Nephron progenitor cell (in vitro differentiated cells): ENCODE measurements around the gene IGFL3.

ENCODE experiments used
- DNase-seq: peaks from one replicate; pipeline ENCODE4 v3.0.0; 2021
- H3K27ac Mint-ChIP-seq: 2 replicates; pipeline ENCODE4 v1.8.0; 2021; ENCODE audit warnings: mild to moderate bottlenecking, moderate library complexity, mixed read lengths
- H3K27me3 Mint-ChIP-seq: 2 replicates; pipeline ENCODE4 v1.8.0; 2021; ENCODE audit warnings: mild to moderate bottlenecking, low read depth, mixed read lengths; ENCODE audit not compliant: poor library complexity
- H3K36me3 Mint-ChIP-seq: 2 replicates; pipeline ENCODE4 v1.8.0; 2021; ENCODE audit warnings: low read depth, mixed read lengths
- H3K4me1 Mint-ChIP-seq: 2 replicates; pipeline ENCODE4 v1.8.0; 2021; ENCODE audit warnings: mixed read lengths
- H3K4me3 Mint-ChIP-seq: 2 replicates; pipeline ENCODE4 v1.8.0; 2021; ENCODE audit warnings: mild to moderate bottlenecking, moderate library complexity, mixed read lengths
- H3K9me3 Mint-ChIP-seq: 2 replicates; pipeline ENCODE4 v1.8.0; 2021; ENCODE audit warnings: mild to moderate bottlenecking, moderate library complexity, mixed read lengths
- TF ChIP-seq, protein P1 (sequence below): fragments of 200-600 bp; sonication (generic); IDR thresholded peaks from 2 replicates; pipeline ENCODE4 v1.5.0; 2021; ENCODE audit warnings: antibody characterized with exemption

IGFL3 gene

DNA sequence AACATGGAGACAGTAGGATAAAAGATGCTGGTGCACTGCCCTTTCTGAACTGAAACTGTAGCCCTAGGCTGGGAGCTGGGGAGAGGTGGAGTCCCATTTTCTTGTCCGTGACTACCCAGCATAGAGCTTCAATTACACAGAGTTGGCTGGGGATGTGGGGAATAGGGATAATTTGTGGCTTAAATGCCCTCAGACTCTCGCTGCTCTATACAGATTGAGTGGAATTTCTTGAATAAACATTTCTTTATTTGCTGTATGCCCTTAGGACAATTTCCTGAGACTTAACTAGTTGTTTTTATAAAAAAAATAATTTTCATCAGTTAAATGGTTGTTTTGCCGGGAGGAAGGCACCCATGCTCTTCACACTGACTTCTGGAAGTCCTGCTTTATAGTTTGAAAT is 30.7 kb upstream of the IGFL3 start:
- Mint-ChIP-seq H3K27me3 (peaks cover 29% of the 10 kb centered on the region), H3K4me3 (no peak overlapping the region), H3K9me3 (peaks cover 2% of the 10 kb centered on the region), H3K36me3 (no peaks in the 10 kb centered on the region), H3K27ac (no peak overlapping the region), H3K4me1 (no peaks in the 10 kb centered on the region)
- DNase-seq = no peak
- TF ChIP-seq, protein P1, sequence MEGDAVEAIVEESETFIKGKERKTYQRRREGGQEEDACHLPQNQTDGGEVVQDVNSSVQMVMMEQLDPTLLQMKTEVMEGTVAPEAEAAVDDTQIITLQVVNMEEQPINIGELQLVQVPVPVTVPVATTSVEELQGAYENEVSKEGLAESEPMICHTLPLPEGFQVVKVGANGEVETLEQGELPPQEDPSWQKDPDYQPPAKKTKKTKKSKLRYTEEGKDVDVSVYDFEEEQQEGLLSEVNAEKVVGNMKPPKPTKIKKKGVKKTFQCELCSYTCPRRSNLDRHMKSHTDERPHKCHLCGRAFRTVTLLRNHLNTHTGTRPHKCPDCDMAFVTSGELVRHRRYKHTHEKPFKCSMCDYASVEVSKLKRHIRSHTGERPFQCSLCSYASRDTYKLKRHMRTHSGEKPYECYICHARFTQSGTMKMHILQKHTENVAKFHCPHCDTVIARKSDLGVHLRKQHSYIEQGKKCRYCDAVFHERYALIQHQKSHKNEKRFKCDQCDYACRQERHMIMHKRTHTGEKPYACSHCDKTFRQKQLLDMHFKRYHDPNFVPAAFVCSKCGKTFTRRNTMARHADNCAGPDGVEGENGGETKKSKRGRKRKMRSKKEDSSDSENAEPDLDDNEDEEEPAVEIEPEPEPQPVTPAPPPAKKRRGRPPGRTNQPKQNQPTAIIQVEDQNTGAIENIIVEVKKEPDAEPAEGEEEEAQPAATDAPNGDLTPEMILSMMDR = no peak

DNA sequence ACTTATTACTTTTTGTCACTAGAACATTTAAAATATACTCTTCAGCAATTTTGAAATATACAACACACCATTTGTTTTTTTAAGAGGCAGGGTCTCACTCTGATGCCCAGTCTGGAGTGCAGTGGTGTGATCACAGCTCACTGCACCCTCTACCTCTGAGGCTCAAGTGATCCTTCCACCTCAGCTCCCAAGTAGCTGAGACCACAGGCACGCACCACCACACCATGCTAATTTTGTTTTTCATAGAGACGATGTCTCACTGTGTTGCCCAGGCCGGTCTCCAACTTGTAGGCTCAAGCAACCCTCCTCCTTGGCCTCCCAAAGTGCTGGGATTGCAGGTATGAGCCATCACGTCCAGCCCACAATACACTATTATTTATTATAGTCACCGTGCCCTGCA is 26.1 kb upstream of the IGFL3 start:
- H3K27ac Mint-ChIP-seq = no peak overlapping the region
- no peak overlapping the region for H3K4me3 Mint-ChIP-seq
- no peaks in the 10 kb centered on the region for H3K9me3 Mint-ChIP-seq
- TF ChIP-seq, protein P1 = no peak
- no peaks in the 10 kb centered on the region for H3K4me1 Mint-ChIP-seq
- peaks cover 17% of the 10 kb centered on the region for H3K27me3 Mint-ChIP-seq
- no peak for DNase-seq
- no peaks in the 10 kb centered on the region for H3K36me3 Mint-ChIP-seq

DNA sequence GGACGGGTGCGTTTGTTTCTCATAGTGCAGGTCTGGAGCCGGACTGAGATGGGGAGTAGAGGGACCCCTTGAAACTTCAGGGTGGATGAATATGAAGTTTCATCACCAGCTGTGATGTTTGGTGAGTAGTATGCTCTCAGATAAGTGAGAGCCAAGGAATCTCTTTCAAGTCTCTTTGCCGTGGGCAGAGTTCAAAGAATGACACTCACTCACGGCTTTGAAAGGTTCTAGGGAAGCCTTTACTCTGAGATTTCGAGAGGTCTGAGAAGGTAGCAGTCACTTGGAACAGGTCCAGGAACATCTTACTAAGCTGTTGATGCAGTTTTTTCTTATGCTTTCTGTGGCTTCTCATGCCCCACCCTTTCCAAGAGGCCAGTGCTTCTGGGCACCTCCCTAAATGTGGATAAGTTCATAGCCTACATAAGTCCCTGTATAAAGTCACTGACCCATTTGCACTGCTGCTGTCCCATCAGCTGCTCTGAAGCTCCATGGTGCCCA is 23.4 kb upstream of the IGFL3 start, which contains the start of gene IGFL2:
IGFL2 (plus strand) TSS at position 448 of the 498 bp plus-strand sequence; CDS start at position 489, 41 bp downstream.
- no peaks in the 10 kb centered on the region for H3K4me1 Mint-ChIP-seq
- H3K4me3 Mint-ChIP-seq = no peak within 1 kb of the TSS
- H3K9me3 Mint-ChIP-seq = no peaks in the 10 kb centered on the region
- TF ChIP-seq, protein P1 = no peak
- no peaks in the 10 kb centered on the region for H3K36me3 Mint-ChIP-seq
- DNase-seq = no peak
- H3K27me3 Mint-ChIP-seq = peaks cover 16% of the 10 kb centered on the region
- no peak within 1 kb of the TSS for H3K27ac Mint-ChIP-seq

DNA sequence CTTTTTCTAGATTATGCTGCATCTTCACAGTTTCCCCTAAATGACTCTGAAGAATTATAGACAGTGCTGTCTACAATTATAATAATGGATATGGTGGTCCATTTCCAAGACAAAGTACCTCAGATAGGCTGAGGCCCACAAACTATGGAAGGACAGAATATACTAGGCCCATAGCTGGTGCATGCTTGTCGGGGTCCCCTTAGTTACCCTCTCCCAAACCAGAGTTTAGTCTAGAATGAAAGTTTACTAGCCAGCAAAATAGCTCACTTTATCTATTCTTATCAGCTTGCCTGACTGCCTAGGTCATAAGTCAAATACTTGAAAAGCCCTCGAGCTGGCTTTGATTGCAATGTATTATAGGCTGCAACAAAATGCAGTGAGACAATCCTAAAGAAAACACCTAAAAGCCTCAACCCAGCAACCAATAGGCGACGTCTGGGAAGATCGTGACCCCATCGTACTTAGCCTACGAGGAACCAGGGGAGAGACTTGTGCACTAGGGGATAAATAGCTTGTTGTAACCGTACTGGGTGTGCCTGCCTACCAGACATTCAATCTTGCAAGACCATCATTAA is 22.8 kb upstream of the IGFL3 start:
- TF ChIP-seq, protein P1 = no peak
- no peaks in the 10 kb centered on the region for H3K36me3 Mint-ChIP-seq
- H3K27ac Mint-ChIP-seq = no peak overlapping the region
- no peak for DNase-seq
- no peaks in the 10 kb centered on the region for H3K4me1 Mint-ChIP-seq
- no peak overlapping the region for H3K4me3 Mint-ChIP-seq
- H3K27me3 Mint-ChIP-seq = peaks cover 15% of the 10 kb centered on the region
- H3K9me3 Mint-ChIP-seq = no peaks in the 10 kb centered on the region

DNA sequence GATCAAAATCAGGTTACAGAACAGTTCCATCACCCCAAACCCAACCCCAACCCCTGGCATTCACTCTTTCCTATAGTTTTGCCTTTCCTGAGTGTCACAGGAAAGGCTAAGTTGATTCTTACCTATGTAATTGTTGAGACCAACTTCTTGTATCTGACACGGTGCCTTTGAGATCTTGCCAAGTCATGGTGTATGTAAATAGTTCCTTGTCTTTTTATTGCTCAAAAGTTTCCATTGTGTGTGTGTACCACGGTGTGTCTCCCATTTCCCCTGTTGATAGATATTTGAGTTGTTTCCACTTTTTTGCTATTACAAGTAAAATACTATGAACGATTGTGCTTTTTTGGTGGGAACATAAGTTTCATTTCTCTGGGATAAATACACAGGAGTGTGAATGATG is 20.3 kb upstream of the IGFL3 start:
- TF ChIP-seq, protein P1 = no peak
- no peaks in the 10 kb centered on the region for H3K4me1 Mint-ChIP-seq
- DNase-seq = no peak
- no peaks in the 10 kb centered on the region for H3K36me3 Mint-ChIP-seq
- H3K27me3 Mint-ChIP-seq = peaks cover 15% of the 10 kb centered on the region
- no peaks in the 10 kb centered on the region for H3K9me3 Mint-ChIP-seq
- no peak overlapping the region for H3K27ac Mint-ChIP-seq
- no peak overlapping the region for H3K4me3 Mint-ChIP-seq

DNA sequence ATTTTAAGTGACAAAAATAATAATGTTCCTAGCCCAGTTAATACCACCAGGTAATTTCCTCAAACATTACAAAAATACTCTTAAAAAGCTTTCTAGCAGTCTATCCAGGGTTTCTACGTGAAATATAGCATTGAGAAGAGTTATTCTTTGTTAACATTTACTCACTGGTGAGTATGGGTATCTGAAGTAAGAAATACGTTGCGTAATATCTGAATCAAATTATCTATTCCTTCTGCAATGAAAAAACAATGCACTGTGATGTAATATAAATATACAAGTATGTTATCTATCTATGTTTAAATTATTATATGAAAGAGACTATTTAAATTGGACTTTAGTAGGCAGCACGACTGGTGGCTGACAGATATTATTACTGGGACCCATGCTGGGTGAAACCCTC is 17.8 kb upstream of the IGFL3 start:
- no peak overlapping the region for H3K27ac Mint-ChIP-seq
- no peaks in the 10 kb centered on the region for H3K4me1 Mint-ChIP-seq
- H3K36me3 Mint-ChIP-seq = no peaks in the 10 kb centered on the region
- DNase-seq = no peak
- TF ChIP-seq, protein P1 = no peak
- H3K4me3 Mint-ChIP-seq = no peak overlapping the region
- H3K27me3 Mint-ChIP-seq = peaks cover 7% of the 10 kb centered on the region
- no peaks in the 10 kb centered on the region for H3K9me3 Mint-ChIP-seq
